Trophoblast cell (in vitro differentiated cells and primary cell): ENCODE measurements around the gene TLE3.

Experiments
- DNase-seq, 2 donors: peaks; one replicate each; pipeline ENCODE4 v3.0.0-alpha.2; 2016
- H2AFZ ChIP-seq: 2 replicates; pipeline ENCODE4 v1.6.1; 2013; ENCODE audit warnings: low read length, moderate library complexity, mild to moderate bottlenecking; ENCODE audit not compliant: insufficient read depth, poor library complexity
- H2AK5ac ChIP-seq: 2 replicates; pipeline ENCODE4 v1.6.1; 2013; ENCODE audit warnings: mild to moderate bottlenecking, low read length
- H2BK120ac ChIP-seq: 2 replicates; pipeline ENCODE4 v1.6.1; 2013; ENCODE audit warnings: low read length, mild to moderate bottlenecking, moderate library complexity; ENCODE audit not compliant: insufficient read depth, poor library complexity
- H2BK12ac ChIP-seq: 2 replicates; pipeline ENCODE4 v1.6.1; 2013; ENCODE audit warnings: mild to moderate bottlenecking, low read length, moderate library complexity
- H2BK5ac ChIP-seq: 2 replicates; pipeline ENCODE4 v1.6.1; 2013; ENCODE audit warnings: low read length, low read depth, moderate library complexity, mild to moderate bottlenecking; ENCODE audit not compliant: poor library complexity
- H3K14ac ChIP-seq: 2 replicates; pipeline ENCODE4 v1.6.1; 2013; ENCODE audit warnings: mild to moderate bottlenecking, low read length
- H3K18ac ChIP-seq: 2 replicates; pipeline ENCODE4 v1.6.1; 2013; ENCODE audit warnings: mild to moderate bottlenecking, low read length
- H3K23ac ChIP-seq: 2 replicates; pipeline ENCODE4 v1.6.1; 2013; ENCODE audit warnings: low read length
- H3K27ac ChIP-seq: 2 replicates; pipeline ENCODE4 v1.5.1; 2013; ENCODE audit warnings: low read depth, mild to moderate bottlenecking, inconsistent platforms, low read length, moderate library complexity
- H3K27me3 ChIP-seq: 2 replicates; pipeline ENCODE4 v1.6.1; 2013; ENCODE audit warnings: inconsistent platforms, mild to moderate bottlenecking, low read length, moderate library complexity; ENCODE audit not compliant: insufficient read depth
- H3K36me3 ChIP-seq, 2 experiments: 1 replicate in 1 of 2; 2 replicates in 1 of 2; pipeline ENCODE4 v1.6.1; 2013; ENCODE audit warnings: low read length in 2 of 2, mild to moderate bottlenecking in 2 of 2, moderate library complexity in 1 of 2; ENCODE audit not compliant: insufficient read depth in 2 of 2, control insufficient read depth in 1 of 2
- H3K4ac ChIP-seq: 2 replicates; pipeline ENCODE4 v1.6.1; 2013; ENCODE audit warnings: low read depth, mild to moderate bottlenecking, low read length, moderate library complexity
- H3K4me1 ChIP-seq, 2 experiments: 1 replicate in 1 of 2; 2 replicates in 1 of 2; pipeline ENCODE4 v1.6.1; 2013; ENCODE audit warnings: low read length in 2 of 2, mild to moderate bottlenecking in 2 of 2, moderate library complexity in 1 of 2; ENCODE audit not compliant: insufficient read depth in 2 of 2, control insufficient read depth in 1 of 2
- H3K4me2 ChIP-seq: 2 replicates; pipeline ENCODE4 v1.6.1; 2013; ENCODE audit warnings: inconsistent platforms, mild to moderate bottlenecking, low read length, moderate library complexity
- H3K4me3 ChIP-seq: 2 replicates; pipeline ENCODE4 v1.5.1; 2013; ENCODE audit warnings: mild to moderate bottlenecking, low read depth, low read length, inconsistent platforms
- H3K79me1 ChIP-seq: one replicate; pipeline ENCODE4 v1.6.1; 2013; ENCODE audit warnings: low read length
- H3K79me2 ChIP-seq: 2 replicates; pipeline ENCODE4 v1.6.1; 2013; ENCODE audit warnings: low read length, mild to moderate bottlenecking; ENCODE audit not compliant: control insufficient read depth, insufficient read depth, poor library complexity
- H3K9ac ChIP-seq: 2 replicates; pipeline ENCODE4 v1.6.1; 2013; ENCODE audit warnings: mild to moderate bottlenecking, low read length
- H3K9me3 ChIP-seq: 2 replicates; pipeline ENCODE4 v1.6.1; 2013; ENCODE audit warnings: low read depth, mild to moderate bottlenecking, control low read depth, inconsistent platforms, low read length; ENCODE audit not compliant: insufficient read depth
- H4K12ac ChIP-seq: 2 replicates; pipeline ENCODE4 v1.6.1; 2013; ENCODE audit warnings: low read depth, mild to moderate bottlenecking, low read length, moderate library complexity
- H4K8ac ChIP-seq: 2 replicates; pipeline ENCODE4 v1.6.1; 2013; ENCODE audit warnings: low read depth, mild to moderate bottlenecking, low read length, moderate library complexity
- H4K91ac ChIP-seq: one replicate; pipeline ENCODE4 v1.6.1; 2013; ENCODE audit warnings: low read depth, mild to moderate bottlenecking, low read length, moderate library complexity
- WGBS: extraction: QIAGEN DNeasy Blood & Tissue Kit; methylation state at CpG from one replicate; pipeline ENCODE4 v1.1.7; 2013; ENCODE audit warnings: missing lambda C conversion rate; ENCODE audit not compliant: insufficient read length, insufficient coverage; ENCODE audit errors: extremely low coverage; 5-methylcytosine and 5-hydroxymethylcytosine counted together

TLE3 gene

DNA sequence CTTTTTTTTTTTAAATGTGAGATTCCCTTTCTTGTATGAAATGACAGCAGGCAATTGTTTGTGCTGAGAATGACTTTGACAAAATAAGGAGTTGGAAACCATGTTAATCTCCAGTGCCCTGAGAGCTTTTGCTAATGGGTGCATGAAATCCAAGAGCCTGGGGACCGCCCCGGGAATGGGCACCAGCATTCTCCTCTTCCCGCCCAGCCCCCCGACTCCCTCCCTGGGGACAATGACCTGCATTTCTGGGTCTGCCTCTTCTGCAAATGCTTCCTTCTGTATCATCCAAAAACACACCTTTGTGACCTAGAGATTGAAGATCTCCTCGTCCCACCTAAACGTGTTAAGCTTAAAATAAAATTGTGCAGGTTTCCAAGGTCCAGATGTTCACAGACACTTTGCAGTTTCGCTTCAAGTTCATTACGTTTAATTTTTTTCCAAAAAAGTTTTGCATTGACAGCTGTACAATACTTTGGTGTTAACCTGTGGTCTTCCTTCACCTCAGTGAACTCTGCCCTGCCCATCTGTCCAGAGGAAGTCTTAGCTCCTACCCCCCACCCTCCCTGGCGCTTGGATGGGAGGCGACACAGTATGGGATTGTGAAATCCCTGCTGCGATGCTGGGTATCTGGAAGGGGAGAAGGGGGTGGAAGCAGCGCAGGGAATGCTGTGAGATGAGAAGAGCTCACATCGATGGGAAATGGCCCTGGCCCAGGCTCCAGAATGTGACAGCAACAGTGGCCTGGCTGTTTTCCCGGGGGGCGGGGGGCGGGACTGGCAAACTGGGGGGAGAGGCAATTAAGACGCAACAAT lies 50.1 kb downstream of the TLE3 start:
- H3K18ac ChIP-seq = no peak overlapping the region
- WGBS = no CpG with 5 or more reads among the region's 17 CpGs
- H3K27ac ChIP-seq = no peak overlapping the region
- DNase-seq = no peak
- no peak overlapping the region for H2AK5ac ChIP-seq
- no peak overlapping the region for H3K9ac ChIP-seq
- no peak overlapping the region for H3K4ac ChIP-seq
- no peak overlapping the region for H3K4me2 ChIP-seq
- no peak overlapping the region for H3K4me3 ChIP-seq
- no peak overlapping the region for H4K12ac ChIP-seq
- H3K23ac ChIP-seq = no peak overlapping the region
- H2BK120ac ChIP-seq = no peak overlapping the region
- H3K36me3 ChIP-seq = peaks cover 37 to 38% of the 10 kb centered on the region in 2 experiments
- H2AFZ ChIP-seq = no peak overlapping the region
- no peaks in the 10 kb centered on the region for H3K79me2 ChIP-seq
- no peaks in the 10 kb centered on the region for H3K4me1 ChIP-seq
- H2BK12ac ChIP-seq = no peak overlapping the region
- no peak overlapping the region for H2BK5ac ChIP-seq
- no peaks in the 10 kb centered on the region for H3K9me3 ChIP-seq
- H3K14ac ChIP-seq = no peak overlapping the region
- H3K27me3 ChIP-seq = no peaks in the 10 kb centered on the region
- H3K79me1 ChIP-seq = no peaks in the 10 kb centered on the region
- H4K91ac ChIP-seq = no peak overlapping the region
- no peak overlapping the region for H4K8ac ChIP-seq

DNA sequence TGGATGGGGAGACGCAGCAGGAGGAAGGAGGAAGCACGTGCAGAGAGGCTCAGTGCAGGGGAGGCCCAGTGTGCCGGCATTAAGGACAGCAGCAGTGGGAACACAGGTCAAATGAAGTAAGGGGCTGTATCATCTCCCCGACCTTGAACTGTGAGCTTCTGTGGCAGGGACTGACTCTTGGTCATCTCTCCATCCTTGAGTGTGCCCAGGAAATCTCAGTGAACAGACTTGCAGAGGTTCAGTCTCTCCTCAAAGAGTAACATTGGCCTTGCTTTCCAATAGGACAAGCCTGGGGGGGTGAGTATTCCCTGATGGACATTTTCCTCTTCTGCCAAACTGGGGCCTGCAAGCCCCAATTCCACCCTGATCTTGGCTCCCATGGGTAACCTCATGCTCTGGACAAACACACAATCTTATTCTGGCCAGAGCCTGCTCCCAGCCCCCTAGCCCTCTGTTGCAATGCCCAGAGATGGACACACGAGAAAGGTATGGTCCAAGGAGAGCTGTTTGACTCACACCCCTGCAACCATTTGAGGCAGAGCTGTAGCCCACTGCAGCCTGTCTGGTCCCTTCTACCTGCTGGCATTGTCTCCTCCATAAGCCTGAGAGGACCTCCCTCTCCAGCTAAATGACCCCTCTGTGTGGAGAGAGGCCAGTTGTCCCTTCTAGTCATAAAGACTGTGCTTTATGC lies 50.9 kb downstream of the TLE3 start:
- no peaks in the 10 kb centered on the region for H3K27me3 ChIP-seq
- H3K79me2 ChIP-seq = no peaks in the 10 kb centered on the region
- peaks cover 31 to 32% of the 10 kb centered on the region in 2 experiments for H3K36me3 ChIP-seq

DNA sequence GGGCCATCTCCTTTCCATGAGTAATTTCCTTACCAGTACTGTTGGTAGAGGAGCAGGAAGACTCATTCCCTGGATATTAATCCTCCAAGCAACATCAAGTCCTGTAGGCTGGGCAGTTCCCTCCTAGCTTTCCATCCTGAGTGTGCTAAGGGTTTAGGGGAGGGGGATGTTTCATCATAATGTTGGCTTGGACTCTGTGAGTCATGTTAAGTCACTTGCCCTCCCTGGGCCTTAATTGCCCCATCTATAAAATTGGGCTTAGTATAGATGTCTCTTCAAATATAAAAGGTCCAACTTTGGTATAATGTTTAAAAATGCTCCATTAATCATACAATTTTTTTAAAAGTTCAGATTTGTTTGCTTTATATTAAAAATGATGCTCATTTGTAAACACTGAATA lies 52.7 kb downstream of the TLE3 start:
- no peak for DNase-seq
- H3K4ac ChIP-seq = no peak overlapping the region

More for the DNA sequence above, 50.9 kb downstream of the TLE3 start:
- Histone ChIP-seq H3K4me1 (no peaks in the 10 kb centered on the region), H4K91ac (no peak overlapping the region), H2BK5ac (no peak overlapping the region), H3K4me3 (no peak overlapping the region), H4K12ac (no peak overlapping the region), H3K79me1 (no peaks in the 10 kb centered on the region), H2BK12ac (no peak overlapping the region), H3K27ac (no peak overlapping the region), H3K18ac (no peak overlapping the region), H3K14ac (no peak overlapping the region), H3K9me3 (no peaks in the 10 kb centered on the region), H2AK5ac (no peak overlapping the region), H2BK120ac (no peak overlapping the region), H3K9ac (no peak overlapping the region), H3K23ac (no peak overlapping the region), H4K8ac (no peak overlapping the region), H3K4me2 (no peak overlapping the region), H2AFZ (no peak overlapping the region), H3K4ac (no peak overlapping the region)
- WGBS = no CpG with 5 or more reads among the region's 5 CpGs
- DNase-seq = peak; percentile 52 to 53

DNA sequence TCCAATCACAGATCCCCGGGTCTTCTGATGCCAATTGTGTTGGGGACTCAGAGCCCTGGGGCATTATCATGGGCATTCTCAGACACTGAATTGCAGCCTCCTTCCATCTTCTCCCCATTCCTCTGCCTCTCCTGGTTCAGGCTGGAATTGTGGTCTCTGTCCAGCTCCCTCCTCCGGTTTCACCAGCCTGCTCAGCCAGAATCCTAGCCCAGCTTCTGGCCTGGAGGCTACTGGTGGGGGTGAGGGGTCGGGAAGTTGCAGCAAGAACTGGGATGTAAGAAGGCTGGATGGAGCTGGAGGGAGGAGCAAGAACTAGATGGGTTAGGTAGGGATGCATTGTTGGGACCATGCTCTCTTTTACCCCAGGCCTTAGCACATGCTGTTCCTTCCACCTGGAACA lies 53.5 kb downstream of the TLE3 start:
- Histone ChIP-seq H3K79me2 (no peaks in the 10 kb centered on the region), H3K36me3 (peaks cover 7 to 8% of the 10 kb centered on the region in 2 experiments), H4K12ac (no peak overlapping the region), H4K91ac (no peak overlapping the region), H4K8ac (no peak overlapping the region), H3K14ac (no peak overlapping the region), H3K4me1 (no peaks in the 10 kb centered on the region), H2BK12ac (no peak overlapping the region), H3K27me3 (no peaks in the 10 kb centered on the region), H3K27ac (no peak overlapping the region), H3K4me3 (no peak overlapping the region), H2AFZ (no peak overlapping the region), H3K79me1 (no peaks in the 10 kb centered on the region), H3K18ac (no peak overlapping the region), H3K4ac (no peak overlapping the region), H2BK5ac (no peak overlapping the region), H3K9ac (no peak overlapping the region), H3K4me2 (no peak overlapping the region), H2BK120ac (no peak overlapping the region), H2AK5ac (no peak overlapping the region), H3K23ac (no peak overlapping the region), H3K9me3 (no peaks in the 10 kb centered on the region)
- DNase-seq = peak in 1 of 2 donors; percentile 33
- WGBS = no CpG with 5 or more reads among the region's 3 CpGs

More for the DNA sequence above, 52.7 kb downstream of the TLE3 start:
- Histone ChIP-seq H4K8ac (no peak overlapping the region), H3K4me3 (no peak overlapping the region), H3K14ac (no peak overlapping the region), H3K79me1 (no peaks in the 10 kb centered on the region), H3K79me2 (no peaks in the 10 kb centered on the region), H3K27ac (no peak overlapping the region), H4K12ac (no peak overlapping the region), H3K36me3 (peaks cover 14 to 16% of the 10 kb centered on the region in 2 experiments), H3K4me1 (no peaks in the 10 kb centered on the region), H2AK5ac (no peak overlapping the region), H3K4me2 (no peak overlapping the region), H3K9ac (no peak overlapping the region), H4K91ac (no peak overlapping the region), H2AFZ (no peak overlapping the region), H3K9me3 (no peaks in the 10 kb centered on the region), H3K27me3 (no peaks in the 10 kb centered on the region), H2BK120ac (no peak overlapping the region), H2BK12ac (no peak overlapping the region), H3K18ac (no peak overlapping the region), H2BK5ac (no peak overlapping the region), H3K23ac (no peak overlapping the region)
